RWPE2 (cell line): ENCODE measurements around the gene MAMLD1.

Experiments used
- ATAC-seq: fragments of 200-7000 bp; cut with Tn5 transposase; 3 replicates; pipeline ENCODE4 v1.9.1; 2021; ENCODE audit warnings: low read depth
- DNase-seq: peaks from one replicate; pipeline ENCODE4 v3.0.0-alpha.2; 2020; ENCODE audit warnings: low spot score
- H3K27ac ChIP-seq: fragments of 450-650 bp; 2 replicates; pipeline ENCODE4 v1.5.1; 2017; ENCODE audit warnings: mild to moderate bottlenecking; ENCODE audit not compliant: poor library complexity, severe bottlenecking
- H3K27me3 ChIP-seq: fragments of 250-450 bp; sonication (Bioruptor Pico); 2 replicates; pipeline ENCODE4 v1.5.1; 2021; ENCODE audit warnings: mild to moderate bottlenecking, moderate library complexity; ENCODE audit not compliant: insufficient read depth, poor library complexity, severe bottlenecking
- H3K36me3 ChIP-seq: fragments of 250-450 bp; sonication (Bioruptor Pico); 2 replicates; pipeline ENCODE4 v1.5.1; 2020; ENCODE audit warnings: low read depth, mild to moderate bottlenecking, moderate library complexity
- H3K4me1 ChIP-seq: fragments of 250-450 bp; sonication (Bioruptor Pico); 2 replicates; pipeline ENCODE4 v1.5.1; 2021; ENCODE audit warnings: mild to moderate bottlenecking, moderate library complexity; ENCODE audit not compliant: insufficient read depth, poor library complexity, severe bottlenecking
- H3K4me3 ChIP-seq: fragments of 250-450 bp; sonication (Bioruptor Pico); 2 replicates; pipeline ENCODE4 v1.5.1; 2021; ENCODE audit warnings: mild to moderate bottlenecking, moderate library complexity; ENCODE audit not compliant: severe bottlenecking
- H3K9me3 ChIP-seq: fragments of 250-450 bp; sonication (Bioruptor Pico); 2 replicates; pipeline ENCODE4 v1.5.1; 2021; ENCODE audit warnings: mild to moderate bottlenecking, moderate library complexity; ENCODE audit not compliant: severe bottlenecking
- CTCF ChIP-seq: fragments of 450-650 bp; IDR thresholded peaks from one replicate; pipeline ENCODE4 v1.5.1; 2017; ENCODE audit warnings: mild to moderate bottlenecking, moderate library complexity; ENCODE audit not compliant: poor library complexity, severe bottlenecking

MAMLD1 gene

GRCh38 chrX:150436195-150436594, 73.1 kb downstream of the MAMLD1 start:
- no peak overlapping the region for H3K4me3 ChIP-seq
- no peak overlapping the region for H3K27ac ChIP-seq
- no peak for ATAC-seq
- no peaks in the 10 kb centered on the region for H3K36me3 ChIP-seq
- H3K4me1 ChIP-seq, result no peaks in the 10 kb centered on the region
- no peak for DNase-seq
- no peaks in the 10 kb centered on the region for H3K9me3 ChIP-seq
- no peak for TF ChIP-seq CTCF
- H3K27me3 ChIP-seq, result no peaks in the 10 kb centered on the region

DNA sequence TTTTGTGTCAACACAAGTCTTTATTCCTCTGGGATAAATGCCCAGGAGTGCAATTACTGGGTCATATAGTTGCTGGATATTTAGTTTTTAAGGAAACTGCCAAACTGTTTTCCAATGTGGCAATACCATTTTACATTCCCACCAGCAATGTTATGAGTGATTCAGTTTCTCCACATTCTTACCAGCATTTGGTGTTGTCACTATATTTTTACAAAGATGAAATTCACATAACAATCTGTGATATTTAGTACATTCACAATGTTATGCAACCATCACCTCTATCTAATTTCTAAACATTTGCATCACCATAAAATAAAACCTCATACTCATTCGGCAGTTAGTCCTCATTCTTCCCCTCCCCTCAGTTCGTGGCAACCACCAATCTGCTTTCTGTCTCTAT, 75.0 kb downstream of the MAMLD1 start:
- no peak for ATAC-seq
- Histone ChIP-seq H3K27me3 (no peaks in the 10 kb centered on the region), H3K36me3 (no peaks in the 10 kb centered on the region), H3K27ac (no peak overlapping the region), H3K9me3 (no peaks in the 10 kb centered on the region), H3K4me3 (no peak overlapping the region), H3K4me1 (no peaks in the 10 kb centered on the region)
- no peak for DNase-seq
- TF ChIP-seq CTCF, result no peak

- no peak for DNase-seq
- Histone ChIP-seq H3K27ac (no peak overlapping the region), H3K4me3 (no peak overlapping the region), H3K36me3 (no peaks in the 10 kb centered on the region), H3K4me1 (no peaks in the 10 kb centered on the region), H3K27me3 (no peaks in the 10 kb centered on the region), H3K9me3 (no peaks in the 10 kb centered on the region)
- ATAC-seq, result no peak
- TF ChIP-seq CTCF, result no peak
Measured at GRCh38 chrX:150446151-150446550, 83.0 kb downstream of the MAMLD1 start.

DNA sequence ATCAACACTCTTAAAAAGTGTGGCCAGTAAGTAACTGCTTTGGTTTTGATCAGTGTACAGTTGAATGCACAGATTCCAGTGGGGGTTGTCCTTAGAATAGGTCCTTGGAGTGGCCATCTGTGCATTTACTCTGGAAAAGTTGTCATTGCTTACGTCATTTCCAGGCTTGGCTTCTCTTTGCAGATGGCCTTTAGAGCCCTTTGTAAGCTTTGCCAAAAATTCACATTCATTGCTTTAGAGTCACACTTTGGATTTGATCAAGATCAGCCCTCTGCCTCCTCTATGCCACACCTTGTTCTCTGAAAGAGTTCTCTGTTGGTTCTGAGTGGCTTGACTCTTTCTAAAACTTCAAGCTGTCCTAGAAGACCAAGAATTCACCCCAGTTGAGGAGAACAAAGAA, 83.9 kb downstream of the MAMLD1 start:
- TF ChIP-seq CTCF, result no peak
- H3K4me1 ChIP-seq, result no peaks in the 10 kb centered on the region
- DNase-seq (no peak), ATAC-seq (no peak)
- no peaks in the 10 kb centered on the region for H3K36me3 ChIP-seq
- H3K27ac ChIP-seq, result no peak overlapping the region
- no peaks in the 10 kb centered on the region for H3K27me3 ChIP-seq
- no peak overlapping the region for H3K4me3 ChIP-seq
- H3K9me3 ChIP-seq, result no peaks in the 10 kb centered on the region

GRCh38 chrX:150449313-150449712, 86.2 kb downstream of the MAMLD1 start:
- no peaks in the 10 kb centered on the region for H3K9me3 ChIP-seq
- no peak overlapping the region for H3K4me3 ChIP-seq
- no peaks in the 10 kb centered on the region for H3K4me1 ChIP-seq
- no peak for TF ChIP-seq CTCF
- H3K27ac ChIP-seq, result no peak overlapping the region
- H3K27me3 ChIP-seq, result no peaks in the 10 kb centered on the region
- DNase-seq, result no peak
- no peaks in the 10 kb centered on the region for H3K36me3 ChIP-seq
- no peak for ATAC-seq
